Measurements from ENCODE around the gene OTOF.

OTOF gene

DNA sequence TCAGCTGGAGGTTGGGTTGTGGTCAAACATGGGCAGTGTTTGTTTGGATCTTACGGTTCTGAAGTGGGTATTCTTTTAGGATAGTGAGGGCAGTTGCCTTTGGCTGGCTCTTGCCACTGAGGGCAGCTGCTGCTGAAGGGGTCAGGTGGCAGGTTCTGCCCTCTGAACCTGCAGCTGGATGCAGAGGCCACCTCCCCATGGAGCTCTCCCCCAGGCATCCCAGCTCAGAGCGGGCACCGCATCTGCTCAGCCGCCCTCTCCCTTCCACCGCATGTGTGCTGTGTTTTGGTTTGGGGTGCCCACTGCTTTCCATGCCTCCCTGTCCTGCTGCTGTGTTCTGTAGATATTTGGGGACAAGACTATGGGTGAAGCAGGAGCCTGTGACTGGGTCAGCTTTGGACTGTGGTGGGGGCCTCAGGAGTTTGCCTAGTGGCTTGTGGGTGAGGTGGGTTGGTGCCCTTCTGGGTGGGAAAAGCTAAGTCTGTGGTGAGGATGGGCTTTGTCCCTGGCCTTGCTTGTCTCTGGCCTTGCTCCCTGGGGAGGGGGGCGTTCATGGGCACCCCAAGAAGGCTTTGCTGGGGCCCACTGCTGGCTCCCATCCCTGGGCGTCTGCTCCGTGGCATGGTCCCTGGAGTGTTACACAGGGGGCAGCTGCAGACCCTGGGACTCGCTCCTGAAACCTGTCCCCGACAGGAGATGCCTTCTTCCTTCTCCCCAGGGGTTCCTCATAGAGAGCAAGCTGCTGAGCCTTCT lies 28.5 kb downstream of the OTOF start:
- in situ Hi-C loops (cut with MboI; ENCODE audit: low sequenced_read_pairs, unreplicated experiment), result no loop called here
- no peak for DNase-seq (ENCODE audit: low spot score)
- TF ChIP-seq, protein P1, sequence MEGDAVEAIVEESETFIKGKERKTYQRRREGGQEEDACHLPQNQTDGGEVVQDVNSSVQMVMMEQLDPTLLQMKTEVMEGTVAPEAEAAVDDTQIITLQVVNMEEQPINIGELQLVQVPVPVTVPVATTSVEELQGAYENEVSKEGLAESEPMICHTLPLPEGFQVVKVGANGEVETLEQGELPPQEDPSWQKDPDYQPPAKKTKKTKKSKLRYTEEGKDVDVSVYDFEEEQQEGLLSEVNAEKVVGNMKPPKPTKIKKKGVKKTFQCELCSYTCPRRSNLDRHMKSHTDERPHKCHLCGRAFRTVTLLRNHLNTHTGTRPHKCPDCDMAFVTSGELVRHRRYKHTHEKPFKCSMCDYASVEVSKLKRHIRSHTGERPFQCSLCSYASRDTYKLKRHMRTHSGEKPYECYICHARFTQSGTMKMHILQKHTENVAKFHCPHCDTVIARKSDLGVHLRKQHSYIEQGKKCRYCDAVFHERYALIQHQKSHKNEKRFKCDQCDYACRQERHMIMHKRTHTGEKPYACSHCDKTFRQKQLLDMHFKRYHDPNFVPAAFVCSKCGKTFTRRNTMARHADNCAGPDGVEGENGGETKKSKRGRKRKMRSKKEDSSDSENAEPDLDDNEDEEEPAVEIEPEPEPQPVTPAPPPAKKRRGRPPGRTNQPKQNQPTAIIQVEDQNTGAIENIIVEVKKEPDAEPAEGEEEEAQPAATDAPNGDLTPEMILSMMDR (IDR thresholded peaks at IDR 0.05; ENCODE audit: borderline replicate concordance, control extremely low read depth, extremely low read depth, insufficient read depth, missing control alignments), result no peak

DNA sequence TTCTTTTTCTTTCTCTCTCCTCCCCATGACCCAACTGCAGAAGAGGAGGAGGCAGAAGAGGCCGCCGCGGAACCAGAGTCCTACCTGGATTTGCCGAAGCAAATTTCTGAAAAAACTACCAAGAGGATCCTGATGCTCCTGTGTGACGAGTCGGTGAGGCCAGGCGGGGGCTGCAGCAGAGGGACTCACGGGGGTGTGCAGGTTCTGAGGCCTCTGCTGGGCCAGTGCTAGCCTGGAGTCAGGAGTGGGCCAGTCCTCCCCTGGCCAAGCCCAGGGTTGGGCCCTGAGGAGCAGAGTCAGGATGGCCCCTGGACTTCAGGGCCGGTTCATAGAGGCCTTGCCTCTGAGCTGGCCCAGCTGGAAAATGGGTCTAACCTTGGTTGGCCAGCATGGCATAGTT lies 29.3 kb downstream of the OTOF start:
- TF ChIP-seq, protein P1 (IDR thresholded peaks at IDR 0.05; ENCODE audit: borderline replicate concordance, control extremely low read depth, extremely low read depth, insufficient read depth, missing control alignments), result no peak
- DNase-seq (ENCODE audit: low spot score), result no peak
- in situ Hi-C loops (cut with MboI; ENCODE audit: low sequenced_read_pairs, unreplicated experiment), result no loop called here

DNA sequence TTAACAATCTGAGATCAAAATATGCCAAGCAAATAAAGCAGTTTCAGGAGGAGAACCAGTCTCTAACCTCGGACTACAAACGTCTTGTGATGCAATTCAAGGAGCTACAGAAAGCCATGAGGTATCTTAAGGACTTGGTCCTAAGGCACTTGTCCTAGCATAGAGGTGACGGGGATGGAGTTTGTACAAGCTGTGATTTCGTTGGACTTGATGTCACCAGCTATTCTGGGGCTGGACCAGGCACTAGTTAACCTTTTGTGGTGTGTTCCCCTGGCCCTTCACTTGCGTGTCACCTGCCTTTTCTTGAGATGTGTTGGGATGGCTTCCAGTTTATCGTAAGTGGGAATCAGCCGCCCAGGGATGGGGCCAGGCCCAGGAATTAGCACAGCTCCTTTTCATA lies 33.7 kb downstream of the OTOF start:
- in situ Hi-C loops (cut with MboI; ENCODE audit: low sequenced_read_pairs, unreplicated experiment), result no loop called here

DNA sequence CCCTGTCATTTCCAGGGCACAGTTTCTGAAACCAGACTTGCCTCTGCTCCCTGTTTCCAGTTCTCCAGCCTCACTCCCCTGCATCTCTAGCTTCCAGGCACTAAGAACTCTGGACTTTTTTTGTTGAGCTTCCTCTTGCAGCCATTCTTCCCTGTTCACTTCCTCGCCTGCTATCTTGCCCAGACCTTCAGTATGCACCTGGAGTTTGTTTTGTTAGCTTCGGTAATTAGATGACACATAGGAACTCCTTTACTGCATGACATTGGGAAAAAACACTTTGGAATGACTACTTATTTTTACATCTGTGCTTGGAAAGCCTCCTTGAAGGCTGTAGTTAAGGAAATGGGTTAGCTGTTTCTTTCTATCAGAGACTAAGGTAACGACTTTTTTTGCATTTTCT lies 35.2 kb downstream of the OTOF start:
- in situ Hi-C loops (cut with MboI; ENCODE audit: low sequenced_read_pairs, unreplicated experiment), result no loop called here
- TF ChIP-seq, protein P1 (IDR thresholded peaks at IDR 0.05; ENCODE audit: borderline replicate concordance, control extremely low read depth, extremely low read depth, insufficient read depth, missing control alignments), result no peak
- no peak for DNase-seq (ENCODE audit: low spot score)

More for the DNA sequence above, 33.7 kb downstream of the OTOF start:
- DNase-seq (ENCODE audit: low spot score), result no peak
- TF ChIP-seq, protein P1 (IDR thresholded peaks at IDR 0.05; ENCODE audit: borderline replicate concordance, control extremely low read depth, extremely low read depth, insufficient read depth, missing control alignments), result no peak

DNA sequence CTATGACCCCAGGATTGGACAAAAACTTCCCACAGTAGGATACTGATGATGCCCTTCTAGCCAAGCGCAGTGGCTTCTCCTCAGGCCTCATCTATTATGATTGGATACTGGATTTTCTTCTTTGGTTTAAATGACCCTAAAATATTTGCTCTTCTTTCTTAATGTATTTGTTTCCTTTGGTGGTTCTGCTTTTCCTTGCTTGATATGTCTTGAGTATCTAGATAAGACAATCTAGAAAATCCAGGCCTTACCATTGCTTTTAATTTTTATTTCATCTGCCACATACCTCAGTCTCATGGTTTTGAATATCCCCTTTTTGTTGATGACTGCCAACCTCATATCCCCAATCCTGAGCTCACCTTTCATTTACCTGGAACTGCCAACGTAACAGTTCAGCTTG lies 35.6 kb downstream of the OTOF start:
- in situ Hi-C loops (cut with MboI; ENCODE audit: low sequenced_read_pairs, unreplicated experiment), result no loop called here
- DNase-seq (ENCODE audit: low spot score), result no peak
- TF ChIP-seq, protein P1 (IDR thresholded peaks at IDR 0.05; ENCODE audit: borderline replicate concordance, control extremely low read depth, extremely low read depth, insufficient read depth, missing control alignments), result no peak

DNA sequence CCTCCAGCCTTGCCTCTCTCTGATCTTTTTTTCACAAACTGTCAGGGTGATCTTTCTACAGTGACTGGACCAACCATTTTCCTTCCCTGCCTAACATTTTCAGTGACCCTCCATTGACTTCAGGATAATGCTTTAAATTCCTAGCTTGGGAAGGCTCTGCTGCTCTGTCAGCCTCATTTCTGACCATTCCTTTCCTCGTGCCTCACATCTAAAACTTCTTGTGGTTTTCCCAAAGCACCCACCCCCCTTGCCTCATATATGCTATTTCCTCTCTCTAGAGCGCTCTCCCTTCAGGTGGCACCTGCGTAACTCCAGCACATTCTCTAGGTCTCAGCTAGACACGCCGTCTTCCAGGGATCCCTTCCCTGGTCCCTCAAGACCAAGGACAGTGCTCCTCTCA lies 39.0 kb downstream of the OTOF start:
- TF ChIP-seq, protein P1 (IDR thresholded peaks at IDR 0.05; ENCODE audit: borderline replicate concordance, control extremely low read depth, extremely low read depth, insufficient read depth, missing control alignments), result no peak
- no peak for DNase-seq (ENCODE audit: low spot score)
- in situ Hi-C loops (cut with MboI; ENCODE audit: low sequenced_read_pairs, unreplicated experiment), result no loop called here

Measured in GM13976 (cell line).